Kidney (tissue), 14 donors: ENCODE data around the gene CASTOR1. TPM values are rescaled to one million over a fixed set of nuclear protein-coding genes. Genes with fewer than 3 reads are reported as not detected.

ENCODE experiments used
- DNase-seq, 5 donors: peaks; one replicate each; pipeline ENCODE4 v3.0.0-alpha.2; 2013 to 2020
- FAIRE-seq: peaks from 2 replicates; lab custom pipeline; 2012; peaks lifted over from hg19 to GRCh38; lab: Jason Lieb, UNC
- H3K27ac ChIP-seq, 2 donors: one replicate each; pipeline ENCODE4 v1.7.0; 2013; ENCODE audit warnings: low read depth in 2 of 2, low read length in 2 of 2, inconsistent platforms in 1 of 2
- H3K27me3 ChIP-seq: one replicate; pipeline ENCODE4 v1.7.1; 2013; ENCODE audit warnings: low read length, inconsistent platforms; ENCODE audit not compliant: control insufficient read depth, insufficient read depth
- H3K36me3 ChIP-seq, 3 donors: one replicate each; pipeline versions ENCODE4 v1.7.0 to v1.7.1; 2013; ENCODE audit warnings: low read length in 3 of 3, control low read depth in 1 of 3, inconsistent platforms in 1 of 3; ENCODE audit not compliant: insufficient read depth in 3 of 3, control insufficient read depth in 2 of 3
- H3K4me1 ChIP-seq, 3 donors: one replicate each; pipeline versions ENCODE4 v1.7.0 to v1.7.1; 2013; ENCODE audit warnings: low read length in 3 of 3, inconsistent platforms in 1 of 3, low read depth in 1 of 3; ENCODE audit not compliant: control insufficient read depth in 2 of 3, insufficient read depth in 2 of 3
- H3K4me3 ChIP-seq, 3 donors: one replicate each; pipeline versions ENCODE4 v1.7.0 to v1.8.1; 2013; ENCODE audit warnings: low read length in 3 of 3, control low read depth in 1 of 3, inconsistent platforms in 1 of 3
- H3K9ac ChIP-seq, 3 donors: one replicate each; pipeline versions ENCODE4 v1.7.0 to v1.7.1; 2013; ENCODE audit warnings: low read length in 3 of 3, control low read depth in 1 of 3, inconsistent platforms in 1 of 3
- H3K9me3 ChIP-seq, 3 donors: one replicate each; pipeline versions ENCODE4 v1.7.0 to v1.7.1; 2013; ENCODE audit warnings: low read length in 3 of 3, control low read depth in 1 of 3, inconsistent platforms in 1 of 3; ENCODE audit not compliant: control insufficient read depth in 2 of 3, insufficient read depth in 1 of 3
- CTCF ChIP-seq: IDR thresholded peaks from 3 replicates; pipeline ENCODE4 v1.5.1; 2012; ENCODE audit warnings: mild to moderate bottlenecking, moderate library complexity, borderline replicate concordance; ENCODE audit not compliant: insufficient read depth; ENCODE audit errors: extremely low read depth
- intact Hi-C: fragments of 100-400 bp; cut with DNase I; formaldehyde crosslinking; loops from one replicate; pipeline ENCODE4 v1.11.1; 2022
- polyA plus RNA-seq: library from polyadenylated mRNA; stranded (reverse); fragments of 350-450 nt; fragmentation: Illumina TruSeq; extraction: RNeasy Lipid Tissue Mini Kit (QIAGEN cat#74804); gene quantifications from one replicate; pipeline ENCODE4 v1.2.3, GENCODE V29; 2014; ENCODE audit warnings: low read depth, low replicate concordance; ENCODE audit not compliant: insufficient read depth
- total RNA-seq: library from RNA; stranded (reverse); fragmentation: NEBNext Ultra II Directional; extraction: Animal tissue kit (Norgen Biotek cat#: 25700); gene quantifications from one replicate; pipeline ENCODE4 v1.2.1, GENCODE V29; 2021
- donor health status: control.
- donor health status: control.
- donor health status: control.
- donor health status: control.
- donor health status: control.
- donor health status: DM: yes; HTN: yes; CAD: no.
- donor health status: Normal renal cell carcinoma (clear cell type).

The CASTOR1 gene
- total and polyA plus RNA-seq, 2 donors from 2014 or later, result 16.5 to 71.7 TPM

GRCh38 chr22:30287648-30288418 is 1.5 kb downstream of the CASTOR1 start:
- H3K36me3 ChIP-seq, result peaks cover 0 to 19% (median 7%) of the 10 kb centered on the region in 3 donors
- no peaks in the 10 kb centered on the region for H3K27me3 ChIP-seq
- TF ChIP-seq CTCF, result peak; percentile 70
- H3K4me1 ChIP-seq, result peaks cover 0 to 33% (median 31%) of the 10 kb centered on the region in 3 donors
- DNase-seq (peak; percentile 86 to 94 (median 88)), FAIRE-seq (peak; percentile 70)
- H3K4me3 ChIP-seq, result peak overlapping the region in 2 of 3 donors; percentile 63 to 81
- intact Hi-C loops, result no loop called here
- H3K9ac ChIP-seq, result peak overlapping the region in 2 of 3 donors; percentile 66 to 76
- no peaks in the 10 kb centered on the region for H3K9me3 ChIP-seq
- peak overlapping the region; percentile 40 to 52 for H3K27ac ChIP-seq

DNA sequence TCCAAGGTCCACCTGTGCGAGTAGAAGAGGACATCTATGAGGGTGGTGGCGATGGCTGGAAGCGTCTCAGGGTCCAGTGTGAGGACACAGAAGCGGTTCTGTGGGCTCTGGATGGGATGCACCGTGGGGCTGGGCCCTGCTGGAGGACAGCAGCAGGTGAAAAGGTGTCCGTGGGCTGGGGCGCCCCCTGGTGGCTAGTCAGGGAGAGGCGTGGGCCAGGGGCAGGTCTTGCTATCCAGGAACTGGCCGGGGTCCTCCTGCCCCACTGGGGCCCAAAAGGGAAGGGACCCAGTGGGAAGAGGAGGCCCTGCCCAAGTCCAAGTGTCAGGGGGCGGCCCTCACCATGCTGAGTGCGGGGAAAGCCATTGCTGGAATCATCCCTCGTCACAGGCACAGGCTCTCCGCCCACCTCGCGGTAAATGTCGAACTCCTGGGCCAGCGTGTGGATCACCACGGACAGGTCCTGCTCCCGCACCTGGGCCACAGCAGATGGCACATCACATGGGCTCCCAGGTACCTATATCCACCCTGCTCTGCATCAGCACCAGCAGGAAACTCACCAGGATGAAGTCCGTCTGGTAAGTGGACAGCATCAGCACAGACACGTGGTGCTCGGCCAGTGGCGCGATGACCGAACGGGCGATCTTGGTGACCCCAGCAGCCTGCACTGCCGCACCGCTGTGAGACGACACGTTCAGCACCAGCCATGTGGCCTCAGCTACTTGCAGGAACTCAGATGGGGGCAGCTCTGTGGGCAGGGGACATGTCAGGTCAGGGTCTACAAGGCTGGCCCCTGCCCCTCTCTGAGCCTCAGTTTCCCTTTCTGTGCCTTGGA is 2.3 kb downstream of the CASTOR1 start:
- peak overlapping the region in 1 of 3 donors; percentile 66 for H3K9ac ChIP-seq
- H3K9me3 ChIP-seq, result no peaks in the 10 kb centered on the region
- no peak for FAIRE-seq
- DNase-seq, result peak in 4 of 5 donors; percentile 39 to 88 (median 70)
- no peak overlapping the region for H3K4me3 ChIP-seq
- intact Hi-C loops, result no loop called here
- H3K27me3 ChIP-seq, result no peaks in the 10 kb centered on the region
- TF ChIP-seq CTCF, result peak; percentile 78
- peaks cover 0 to 15% (median 3%) of the 10 kb centered on the region in 3 donors for H3K36me3 ChIP-seq
- H3K4me1 ChIP-seq, result peaks cover 0 to 33% (median 32%) of the 10 kb centered on the region in 3 donors
- no peak overlapping the region for H3K27ac ChIP-seq

GRCh38 chr22:30286331-30286730 is 3.0 kb downstream of the CASTOR1 start:
- Histone ChIP-seq H3K27ac (no peak overlapping the region), H3K4me3 (no peak overlapping the region), H3K9ac (no peak overlapping the region), H3K9me3 (no peaks in the 10 kb centered on the region), H3K27me3 (no peaks in the 10 kb centered on the region), H3K36me3 (peaks cover 0 to 15% (median 3%) of the 10 kb centered on the region in 3 donors), H3K4me1 (peaks cover 0 to 28% (median 27%) of the 10 kb centered on the region in 3 donors)
- FAIRE-seq (no peak), DNase-seq (no peak)
- intact Hi-C loops, result no loop called here
- no peak for TF ChIP-seq CTCF
